CD4-positive, alpha-beta T cell treated with Interferon gamma for 1 hour (primary cell): ENCODE data around the gene PNPLA3.
"Not testable (repeated sequence)": the region's sequence is repeated elsewhere in the genome, so short reads cannot be mapped to it uniquely, and the experiment has no call there.

Experiments used
- DNase-seq: peaks from one replicate; pipeline ENCODE4 v3.0.0-alpha.2; 2020

PNPLA3 gene

DNA sequence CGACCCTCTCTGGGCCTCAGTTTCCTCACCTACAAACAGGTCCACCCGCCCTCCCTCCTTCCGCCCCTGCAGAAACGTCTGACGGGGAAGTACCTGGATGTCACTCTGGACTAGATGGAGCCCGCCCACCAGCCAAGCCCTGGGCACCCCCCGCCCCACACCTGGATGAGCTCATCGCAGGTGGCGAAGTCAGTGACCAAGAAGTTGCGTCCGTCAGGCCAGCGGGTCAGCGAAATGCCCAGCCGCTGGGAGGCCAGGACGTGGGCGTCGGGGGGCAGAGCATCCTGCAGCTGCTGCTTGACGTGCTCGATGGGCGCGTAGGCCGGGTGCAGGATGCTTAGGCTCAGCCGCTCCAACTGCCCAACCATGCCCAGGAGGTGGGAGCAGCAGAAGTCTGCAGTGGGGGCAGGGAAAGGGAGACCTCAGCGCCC is 32.7 kb upstream of the PNPLA3 start:
- DNase-seq = no peak

DNA sequence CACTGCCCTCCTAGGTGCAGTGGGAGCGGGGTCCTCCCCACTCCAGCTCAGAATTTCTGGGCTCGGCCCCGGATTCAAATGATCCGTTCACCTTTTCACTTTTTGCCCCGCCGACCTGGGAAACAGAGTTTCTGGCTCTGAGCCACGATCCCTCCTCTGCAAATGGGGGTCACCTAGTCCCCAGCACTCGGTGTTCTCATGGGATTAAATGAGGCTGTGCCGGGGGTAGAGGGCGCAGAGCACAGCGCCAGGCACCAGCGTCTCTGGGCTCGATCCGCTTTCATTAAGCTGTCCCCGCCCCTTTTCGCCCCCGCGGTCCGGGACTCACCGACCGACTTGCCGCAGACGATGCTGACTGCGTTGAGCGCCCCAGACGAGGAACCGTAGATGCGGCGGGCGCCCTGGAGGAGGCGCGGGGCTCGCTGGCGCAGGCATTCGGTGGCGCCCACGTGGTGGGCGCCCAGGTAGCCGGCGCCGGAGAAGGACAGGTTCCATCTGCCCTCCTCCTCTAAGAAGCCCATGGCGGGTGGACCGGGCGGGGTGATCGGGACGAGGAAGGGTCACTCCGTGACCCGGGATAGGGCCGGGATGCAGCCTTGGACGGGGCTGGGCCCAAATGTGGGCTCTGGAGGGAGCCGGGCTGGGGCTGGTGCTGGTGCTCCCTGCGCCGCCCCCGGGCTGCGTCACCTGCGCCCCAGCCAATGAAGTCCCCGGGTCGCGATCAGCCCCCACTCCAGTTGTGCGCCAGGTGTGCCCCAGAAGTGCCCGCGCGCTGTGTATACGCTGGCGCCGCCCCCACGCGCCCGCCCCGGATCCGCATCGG is 32.0 kb upstream of the PNPLA3 start, which contains the start of gene PNPLA5:
Gene PNPLA5, minus strand, starts transcription at position 654 of the 823 bp plus-strand sequence. Its CDS starts 133 bp downstream, at position 521.
- no peak for DNase-seq

DNA sequence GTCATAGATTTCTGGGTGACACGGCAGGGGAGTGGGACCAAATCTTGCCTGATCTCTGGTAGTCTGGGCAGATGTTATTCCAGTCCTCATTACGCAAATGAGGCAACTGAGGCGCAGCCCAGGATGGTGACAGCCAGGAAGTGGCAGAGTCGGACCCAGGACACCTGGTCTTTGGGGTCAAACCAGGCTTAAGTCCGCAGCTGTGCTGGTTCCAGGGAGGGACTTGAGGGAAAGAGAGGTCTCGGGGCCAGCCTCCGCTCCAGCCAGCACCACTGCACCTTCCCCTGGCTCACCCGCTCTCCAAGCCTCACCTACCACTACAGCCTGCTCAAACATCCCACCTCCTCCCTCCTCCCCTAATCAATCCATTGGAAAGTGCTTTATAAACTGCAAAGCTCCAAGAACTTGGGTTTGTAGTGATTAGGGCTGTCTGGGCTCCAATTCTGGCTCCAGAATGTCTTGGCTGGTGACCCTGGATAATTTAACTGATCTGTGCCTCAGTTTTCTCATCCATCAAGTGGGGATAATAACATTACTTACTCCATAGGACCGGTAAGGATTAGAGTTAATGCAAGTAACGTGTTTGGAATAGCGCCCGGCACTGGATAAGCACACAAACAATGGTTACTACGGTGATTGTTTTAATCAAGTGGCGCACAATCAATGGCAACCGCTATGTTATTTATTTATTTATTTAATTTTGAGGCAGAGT is 31.3 kb upstream of the PNPLA3 start:
- no peak for DNase-seq

DNA sequence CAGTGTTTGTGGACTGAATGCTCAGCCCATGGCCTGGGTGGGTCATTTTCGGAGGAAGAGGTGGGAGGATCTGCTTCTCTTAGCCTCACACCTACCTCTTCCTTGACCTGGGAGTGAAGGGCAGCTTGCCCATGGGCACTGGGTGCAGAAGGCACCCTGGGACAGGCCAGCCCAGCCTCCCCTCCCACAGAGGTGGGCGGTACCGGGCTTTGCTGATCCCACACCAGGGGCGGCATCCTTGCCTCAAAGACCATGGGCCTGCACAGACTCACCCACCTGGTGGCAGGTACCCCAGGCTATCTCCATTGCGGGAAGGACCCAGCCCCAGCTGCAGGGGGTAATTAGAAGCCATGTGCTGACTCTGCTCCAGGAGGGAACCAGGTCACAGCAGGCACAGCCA is 30.3 kb upstream of the PNPLA3 start:
- no peak for DNase-seq

DNA sequence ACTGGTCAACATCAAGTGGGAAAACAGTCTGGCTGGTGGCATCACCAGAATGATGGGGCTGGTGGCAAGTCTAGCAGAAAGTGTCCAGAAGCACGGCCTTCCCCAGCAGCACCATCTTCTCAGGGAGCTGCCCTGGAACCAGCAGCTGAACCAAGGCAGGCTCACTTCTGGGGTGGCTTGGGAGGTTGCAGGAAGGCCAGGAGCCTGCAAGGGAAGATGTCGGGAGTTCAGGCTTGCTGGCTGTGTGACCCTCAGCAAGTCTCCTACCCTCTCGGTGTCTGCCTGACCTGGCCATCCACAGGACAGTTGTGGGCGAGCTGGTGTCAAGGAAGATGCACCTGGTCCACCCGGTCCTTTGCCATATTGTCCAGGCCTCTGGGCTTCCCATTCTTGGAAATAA is 29.5 kb upstream of the PNPLA3 start:
- DNase-seq = no peak

DNA sequence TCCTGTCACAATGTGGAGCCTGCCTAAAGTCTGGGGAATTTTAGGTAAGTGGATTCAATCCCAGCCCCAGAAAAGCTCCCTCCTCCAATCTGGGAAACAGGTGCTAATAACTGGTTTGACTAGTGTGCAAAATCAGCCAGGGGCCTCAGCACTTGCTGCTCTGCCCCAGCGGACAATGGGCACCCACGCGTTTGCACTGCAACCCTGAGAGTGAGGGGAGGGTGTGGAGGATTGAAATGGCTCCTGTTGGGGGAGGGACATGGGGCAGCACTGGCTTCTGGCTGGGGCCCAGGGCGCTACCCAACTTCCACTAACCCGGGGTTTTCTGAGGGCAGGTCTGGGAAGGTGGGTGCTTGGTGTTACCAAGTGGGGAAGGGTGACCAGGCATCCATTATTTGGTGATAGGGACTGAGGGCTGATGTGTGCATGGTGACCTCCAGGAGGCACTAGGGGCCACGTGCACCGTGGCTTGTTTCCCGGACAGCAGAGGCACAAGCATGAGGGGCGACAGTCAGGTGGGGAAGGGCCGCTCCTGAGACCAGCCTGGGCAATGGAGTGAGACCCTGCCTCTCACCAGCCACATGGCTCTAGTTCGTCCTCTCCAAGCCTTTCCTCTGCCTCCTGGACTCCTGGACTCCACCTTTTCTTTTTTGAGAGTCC is 27.5 kb upstream of the PNPLA3 start:
- no peak for DNase-seq

DNA sequence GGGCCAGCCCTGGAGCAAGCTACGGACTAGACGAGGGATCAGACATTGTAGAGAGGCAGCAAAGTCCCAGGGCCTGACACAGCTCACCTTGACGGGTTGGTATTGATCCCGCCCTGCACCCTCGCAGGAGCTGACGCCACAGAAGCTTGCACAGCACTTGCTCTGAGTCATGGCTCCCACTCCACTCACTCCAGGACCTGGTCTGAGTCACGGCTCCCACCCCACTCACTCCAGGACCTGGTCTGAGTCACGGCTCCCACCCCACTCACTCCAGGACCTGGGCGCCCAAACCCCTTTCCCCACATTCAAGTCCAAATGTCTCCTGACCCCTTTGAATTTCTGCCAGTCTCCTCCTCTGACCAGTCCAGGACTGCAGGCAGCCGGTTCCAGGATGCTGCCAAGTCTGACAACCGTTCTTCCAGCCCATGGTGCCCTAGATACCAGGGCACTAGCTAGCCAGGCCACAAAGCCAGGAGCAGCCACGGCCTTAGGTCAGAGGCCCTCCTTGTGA is 25.8 kb upstream of the PNPLA3 start:
- DNase-seq = no peak

DNA sequence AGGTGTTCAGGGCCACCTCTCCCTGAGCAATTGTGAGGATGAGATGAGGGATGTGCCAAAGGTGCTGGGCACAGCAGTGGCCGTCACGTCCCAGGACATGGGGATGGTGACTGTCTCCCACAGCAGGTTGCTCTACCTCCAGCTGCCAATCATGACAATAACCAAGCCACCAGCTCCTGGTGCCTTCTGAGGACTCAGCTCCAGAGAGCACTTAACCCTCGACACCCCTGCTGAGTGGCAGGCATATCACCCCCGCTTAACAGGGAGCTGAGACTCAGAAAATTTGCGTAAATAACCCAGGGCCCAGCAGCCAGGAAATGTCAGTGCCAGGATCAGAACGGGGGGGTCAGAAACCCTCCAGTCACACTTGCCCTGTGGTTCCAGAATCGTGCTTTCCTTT is 23.4 kb upstream of the PNPLA3 start:
- DNase-seq = no peak

DNA sequence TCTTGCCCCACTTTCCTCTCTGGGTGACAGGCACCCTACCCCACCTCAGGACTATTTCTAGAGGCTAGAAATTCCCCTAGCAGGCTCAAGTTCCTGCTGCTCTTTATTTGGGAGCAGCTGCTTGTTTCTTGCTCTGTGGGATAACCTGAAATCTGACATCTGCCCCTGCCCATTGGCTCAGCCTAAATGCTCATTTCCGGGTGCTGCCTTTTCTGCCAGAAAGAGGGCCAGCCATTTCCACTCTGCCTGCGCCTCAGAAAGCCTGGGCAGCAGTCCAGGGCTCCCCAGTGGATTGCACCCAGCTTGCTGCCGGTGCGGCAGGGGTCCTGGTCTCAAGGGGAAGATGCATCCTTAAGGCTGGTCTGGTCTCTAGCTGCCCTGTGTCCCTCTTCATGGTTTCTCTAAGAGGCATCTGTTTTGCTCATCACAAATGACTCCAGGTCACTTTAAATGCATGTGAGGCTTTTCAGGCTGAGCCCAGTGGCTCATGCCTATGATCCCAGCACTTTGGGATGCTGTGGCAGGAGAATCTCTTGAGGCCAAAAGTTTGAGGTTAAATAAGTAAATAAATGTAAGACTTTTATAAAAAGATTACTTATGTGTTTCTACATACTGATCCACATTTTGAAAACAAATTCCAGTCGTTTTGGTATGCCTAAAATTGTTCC is 21.5 kb upstream of the PNPLA3 start:
- no peak for DNase-seq

DNA sequence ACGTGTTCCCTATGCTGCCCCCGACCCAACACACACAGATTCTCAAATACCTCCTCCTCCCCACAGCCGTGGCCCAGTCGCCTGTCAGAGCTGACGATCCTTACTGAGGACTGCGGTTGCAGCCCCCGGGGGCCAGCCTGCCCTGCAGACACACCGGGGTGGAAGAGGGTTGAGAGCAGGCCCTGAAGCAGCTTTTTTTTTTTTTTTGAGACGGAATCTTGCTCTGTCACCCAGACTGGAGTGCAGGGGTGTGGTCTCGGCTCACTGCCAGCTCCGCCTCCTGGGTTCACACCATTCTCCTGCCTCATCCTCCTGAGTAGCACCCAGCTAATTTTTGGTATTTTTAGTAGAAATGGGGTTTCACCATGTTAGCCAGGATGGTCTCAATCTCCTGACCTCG is 20.6 kb upstream of the PNPLA3 start:
- not testable (repeated sequence) for DNase-seq

DNA sequence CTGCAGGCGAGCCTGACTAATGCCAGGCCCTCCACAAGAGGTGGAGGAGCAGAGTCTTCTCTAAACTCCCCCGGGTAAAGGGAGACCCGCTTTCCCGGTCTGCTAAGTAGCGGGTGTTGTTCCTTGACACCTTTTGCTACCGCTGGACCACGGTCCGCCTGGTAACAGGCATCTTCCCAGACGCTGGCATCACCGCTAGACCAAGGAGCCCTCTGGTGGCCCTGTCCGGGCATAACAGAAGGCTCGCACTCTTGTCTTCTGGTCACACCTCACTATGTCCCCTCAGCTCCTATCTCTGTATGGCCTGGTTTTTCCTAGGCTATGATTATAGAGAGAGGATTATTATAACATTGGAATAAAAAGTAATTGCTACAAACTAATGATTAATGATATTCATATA is 19.2 kb upstream of the PNPLA3 start:
- peak; percentile 50 for DNase-seq

DNA sequence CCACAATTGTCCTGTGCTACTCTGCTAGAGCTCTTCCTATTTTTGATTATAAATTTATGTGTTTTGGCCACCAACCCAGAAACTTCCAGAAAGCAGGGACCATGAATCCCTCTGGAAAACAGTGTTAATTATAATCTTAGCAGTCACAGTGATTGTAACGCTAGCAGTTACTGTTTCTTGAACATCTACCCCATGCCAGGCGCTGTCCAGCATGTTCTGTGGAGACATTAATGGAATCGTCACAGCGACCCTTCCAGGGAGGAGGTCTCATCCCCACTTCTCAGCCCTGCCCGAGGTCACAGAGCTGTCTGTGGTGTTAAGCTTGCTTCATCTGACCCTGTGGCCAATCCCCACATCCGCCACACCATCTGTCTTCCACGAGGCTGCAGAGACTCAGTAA is 17.9 kb upstream of the PNPLA3 start:
- no peak for DNase-seq

DNA sequence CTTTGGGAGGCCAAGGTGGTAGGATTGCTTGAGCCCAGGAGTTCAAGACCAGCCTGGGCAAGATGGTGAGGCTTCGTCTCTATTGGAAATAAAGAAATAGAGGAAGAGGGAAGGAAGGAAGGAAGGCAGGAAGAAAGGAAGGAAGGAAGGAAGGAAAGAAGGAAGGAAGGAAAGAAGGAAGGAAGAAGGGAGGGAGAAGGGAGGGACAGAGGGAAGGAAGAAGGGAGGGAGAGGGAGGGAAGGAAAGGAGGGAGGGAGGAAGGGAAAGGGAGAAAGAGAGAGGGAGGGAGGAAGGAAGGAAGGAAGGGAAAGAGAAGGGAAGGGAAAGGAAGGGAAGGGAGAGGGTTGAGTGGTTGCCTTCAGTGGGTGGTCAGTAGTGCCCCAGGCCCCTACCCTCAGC is 13.9 kb upstream of the PNPLA3 start:
- no peak for DNase-seq

DNA sequence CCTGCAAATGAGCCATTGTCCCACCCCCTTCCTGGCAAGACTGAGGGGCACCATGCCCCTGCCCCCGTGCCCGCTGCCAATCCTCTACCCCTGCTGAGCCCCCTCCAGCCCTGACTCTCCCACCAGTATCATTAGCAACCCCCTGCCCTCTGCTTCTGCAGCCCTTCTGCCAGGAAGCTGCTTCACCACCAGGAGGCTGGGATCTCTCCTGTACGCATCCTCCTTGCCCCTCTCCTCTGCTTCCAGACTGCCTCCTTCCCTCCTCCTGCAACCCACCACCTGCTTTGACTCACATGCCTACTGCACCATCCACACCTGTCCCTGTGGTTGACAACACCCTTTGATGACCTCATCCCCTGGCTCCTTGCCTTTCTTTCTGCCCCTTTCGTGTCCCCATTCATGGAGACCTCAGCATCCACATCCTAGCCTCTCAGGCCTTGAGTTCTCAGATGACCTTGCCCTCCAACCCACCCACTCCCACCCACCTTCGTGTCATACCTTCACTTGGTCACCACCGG is 13.4 kb upstream of the PNPLA3 start:
- DNase-seq = no peak

DNA sequence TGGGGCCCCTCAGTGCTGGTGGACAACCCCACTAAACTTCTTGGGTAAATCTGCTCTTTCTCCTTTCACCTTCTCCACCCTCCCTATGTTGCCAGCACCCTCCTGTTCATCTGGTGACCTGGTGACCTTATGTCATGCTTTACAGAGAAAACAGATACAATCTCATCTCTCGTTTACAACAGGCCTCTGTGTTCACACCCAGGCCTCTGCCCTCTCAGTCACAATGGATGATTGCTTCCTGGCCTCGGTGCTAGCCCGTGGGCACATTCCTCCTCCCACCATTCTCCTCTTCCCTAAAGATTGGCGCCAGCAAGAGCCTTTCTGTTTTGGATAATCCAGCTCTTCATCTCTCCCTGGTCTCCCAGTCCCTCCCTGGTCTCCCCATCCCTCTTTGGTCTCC is 12.3 kb upstream of the PNPLA3 start:
- no peak for DNase-seq

DNA sequence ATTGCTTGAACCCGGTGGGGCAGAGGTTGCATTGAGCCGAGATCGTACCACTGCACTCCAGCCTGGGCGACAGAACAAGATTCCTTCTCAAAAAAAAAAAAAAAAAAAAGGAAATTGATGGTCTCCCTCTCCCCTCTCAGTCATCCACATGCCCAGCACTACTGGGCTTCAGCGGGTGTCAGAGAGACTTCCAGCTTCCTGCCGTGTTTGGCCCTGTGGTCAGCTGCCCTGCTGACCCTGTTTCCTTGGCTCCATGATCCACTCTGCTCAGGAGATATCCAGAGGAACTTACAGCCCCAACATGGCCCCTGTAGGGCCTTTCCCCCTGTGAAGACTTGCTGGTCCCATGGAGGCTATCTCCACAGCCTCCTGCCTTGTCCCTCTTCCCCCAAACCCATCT is 6.1 kb upstream of the PNPLA3 start:
- DNase-seq = no peak

DNA sequence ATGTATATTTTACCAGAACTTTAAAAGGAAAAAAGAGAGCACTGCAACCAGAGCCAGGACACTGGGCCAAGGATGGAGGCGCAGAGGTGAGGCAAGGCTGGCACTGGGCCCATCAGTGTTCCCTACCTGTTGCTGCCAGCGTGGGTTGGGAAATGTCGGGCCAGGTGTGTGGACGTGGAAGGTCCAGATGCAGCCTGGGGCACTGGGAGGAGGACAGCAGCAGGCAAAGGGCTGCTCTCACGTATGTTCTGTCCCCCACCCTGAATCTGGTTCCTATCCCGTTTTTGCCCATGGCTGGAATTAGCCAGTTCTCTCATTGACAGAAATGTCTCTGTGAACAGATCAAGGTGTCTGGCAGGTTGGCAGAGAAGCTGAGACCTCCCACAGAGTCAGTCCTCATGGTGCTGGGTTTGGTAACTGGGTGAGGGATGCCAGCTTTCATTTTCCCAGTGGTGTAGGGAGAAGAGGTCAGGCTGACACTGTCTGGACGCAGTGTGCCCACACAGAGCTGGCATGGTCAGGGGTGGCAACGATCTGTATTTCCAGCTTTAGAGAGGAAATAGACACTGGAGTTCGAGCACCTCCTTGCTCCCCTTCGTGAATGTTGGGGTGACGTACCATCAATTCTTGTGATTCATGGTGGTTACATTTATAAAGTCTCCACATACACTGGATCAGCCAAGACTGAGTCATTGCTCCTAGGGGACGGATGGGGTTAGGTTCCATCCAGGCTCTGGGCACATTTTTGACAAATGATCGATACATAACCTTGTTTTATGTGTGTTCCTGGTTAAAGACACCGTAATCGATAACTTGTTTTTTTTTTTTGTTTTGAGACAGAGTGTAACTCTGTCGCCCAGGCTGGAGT is 4.3 kb upstream of the PNPLA3 start:
- DNase-seq = no peak

DNA sequence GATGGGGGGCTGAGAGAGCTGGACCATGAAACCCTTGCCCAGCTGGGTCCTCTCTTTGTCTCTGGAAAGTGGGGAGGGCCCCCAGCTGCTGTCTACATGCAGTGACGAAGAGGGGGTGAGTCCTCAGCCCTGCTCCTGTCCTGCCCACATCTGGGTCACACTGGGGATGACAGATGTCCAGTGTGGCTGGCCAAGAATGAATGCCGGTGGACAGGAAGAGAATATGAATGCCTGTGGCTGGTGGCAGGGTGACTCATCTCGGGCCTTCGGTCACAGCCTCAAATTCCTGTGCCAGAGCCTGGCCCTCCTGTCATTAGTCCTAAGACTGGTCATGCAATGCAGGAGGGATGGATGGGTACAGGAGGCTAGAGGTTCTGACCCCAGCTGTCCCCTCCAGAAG is 2.2 kb upstream of the PNPLA3 start:
- no peak for DNase-seq

DNA sequence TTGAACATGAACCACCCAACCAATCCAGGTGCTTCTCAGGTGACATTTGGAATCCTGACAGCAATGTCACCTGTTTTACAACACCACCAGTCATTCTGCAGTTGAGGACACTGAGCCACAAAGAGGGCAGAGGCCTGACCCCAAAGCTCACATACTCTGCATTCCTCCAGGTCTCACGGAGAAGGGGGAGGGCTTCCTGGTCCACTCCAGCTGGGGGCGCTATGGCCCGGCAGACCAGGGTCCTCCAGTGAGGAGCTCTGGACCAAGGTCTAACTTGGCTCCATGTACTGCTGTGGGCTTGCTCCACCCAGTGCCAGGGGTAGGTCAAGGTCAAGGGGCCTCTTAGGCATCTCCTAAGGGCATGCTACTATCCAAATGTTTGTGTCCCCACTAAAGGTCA is 1.5 kb upstream of the PNPLA3 start:
- no peak for DNase-seq

DNA sequence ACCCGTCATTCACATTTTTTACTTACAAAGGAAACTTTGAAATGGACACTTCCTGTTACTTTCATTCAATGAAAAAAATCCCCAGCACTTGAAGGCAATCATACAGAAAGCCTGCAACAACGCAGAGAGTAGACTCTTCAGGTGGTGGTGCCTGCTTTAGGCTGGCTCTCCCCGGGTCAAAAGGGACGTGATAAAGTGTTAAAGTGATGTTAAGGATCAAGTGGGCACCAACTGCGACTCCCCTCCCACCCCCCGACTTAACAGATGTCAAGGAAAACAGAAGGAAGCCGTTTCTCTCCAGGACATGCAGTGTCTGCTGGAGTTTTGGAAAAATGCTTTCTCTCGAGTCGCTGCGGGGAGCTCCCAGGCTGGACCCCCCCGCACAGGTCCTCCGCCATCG is 414 bp upstream of the PNPLA3 start:
- DNase-seq = no peak

DNA sequence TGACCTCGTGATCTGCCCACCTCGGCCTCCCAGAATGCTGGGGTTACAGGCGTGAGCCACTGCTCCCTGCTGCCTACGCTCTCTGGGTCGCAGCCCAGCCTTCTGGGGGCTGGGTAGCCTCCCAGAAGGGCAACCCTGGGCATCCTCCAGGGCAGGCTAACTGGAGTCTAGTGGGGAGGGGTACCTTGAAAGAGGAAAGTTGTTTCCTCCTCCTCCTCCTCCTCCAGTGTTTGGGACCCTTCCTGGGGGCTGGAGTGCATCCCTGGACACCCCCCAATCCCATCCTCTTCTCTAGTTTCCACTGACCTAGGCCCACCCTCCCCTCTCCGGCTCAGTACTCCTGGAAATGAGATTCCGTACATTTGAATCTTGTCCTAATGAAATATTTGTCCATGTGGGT is 1.3 kb downstream of the PNPLA3 start:
- no peak for DNase-seq
